ENCODE data around the gene TCF7L2. TPM values are rescaled to one million over a fixed set of nuclear protein-coding genes. Genes with fewer than 3 reads are reported as not detected.

TCF7L2 gene
- total RNA-seq, 4 donors from 2014 or later = 25.1 to 38.9 (median 26.9) TPM

DNA sequence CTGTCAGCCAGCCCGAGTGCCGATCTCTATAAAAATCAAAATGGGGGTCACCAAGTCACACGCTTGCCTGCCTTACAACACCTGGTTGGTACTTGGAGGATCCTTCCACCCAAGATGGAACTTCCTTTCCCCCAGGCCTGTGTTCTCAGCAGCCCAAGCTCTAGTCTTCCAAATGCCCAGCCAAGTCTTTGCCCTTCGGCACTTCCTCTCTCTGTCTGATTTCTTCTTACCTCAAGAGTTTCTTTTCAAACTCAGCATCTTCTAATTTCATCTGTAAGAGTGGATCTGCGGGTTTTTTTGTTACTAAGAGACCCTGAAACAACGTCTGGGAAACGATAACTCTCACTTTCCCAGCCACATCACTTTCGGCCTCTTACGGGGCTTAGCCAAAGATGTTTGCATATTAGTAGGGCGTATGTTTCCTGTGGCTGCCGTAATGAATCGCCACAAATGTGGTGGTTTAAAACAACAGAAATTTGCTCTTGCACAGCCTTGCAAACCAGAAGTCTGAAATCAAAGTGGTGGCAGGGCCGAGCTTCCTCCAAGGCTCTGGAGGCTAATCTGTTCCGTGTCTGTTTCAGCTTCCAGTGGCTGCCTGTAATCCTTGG lies 219.9 kb downstream of the TCF7L2 start:
- H3K36me3 ChIP-seq = peaks cover 0 to 10% (median 4%) of the 10 kb centered on the region in 3 donors
- TF ChIP-seq EP300 (IDR thresholded peaks at IDR 0.05) = no peak
- no peak for TF ChIP-seq POLR2A (IDR thresholded peaks at IDR 0.05)
- TF ChIP-seq, protein P1, sequence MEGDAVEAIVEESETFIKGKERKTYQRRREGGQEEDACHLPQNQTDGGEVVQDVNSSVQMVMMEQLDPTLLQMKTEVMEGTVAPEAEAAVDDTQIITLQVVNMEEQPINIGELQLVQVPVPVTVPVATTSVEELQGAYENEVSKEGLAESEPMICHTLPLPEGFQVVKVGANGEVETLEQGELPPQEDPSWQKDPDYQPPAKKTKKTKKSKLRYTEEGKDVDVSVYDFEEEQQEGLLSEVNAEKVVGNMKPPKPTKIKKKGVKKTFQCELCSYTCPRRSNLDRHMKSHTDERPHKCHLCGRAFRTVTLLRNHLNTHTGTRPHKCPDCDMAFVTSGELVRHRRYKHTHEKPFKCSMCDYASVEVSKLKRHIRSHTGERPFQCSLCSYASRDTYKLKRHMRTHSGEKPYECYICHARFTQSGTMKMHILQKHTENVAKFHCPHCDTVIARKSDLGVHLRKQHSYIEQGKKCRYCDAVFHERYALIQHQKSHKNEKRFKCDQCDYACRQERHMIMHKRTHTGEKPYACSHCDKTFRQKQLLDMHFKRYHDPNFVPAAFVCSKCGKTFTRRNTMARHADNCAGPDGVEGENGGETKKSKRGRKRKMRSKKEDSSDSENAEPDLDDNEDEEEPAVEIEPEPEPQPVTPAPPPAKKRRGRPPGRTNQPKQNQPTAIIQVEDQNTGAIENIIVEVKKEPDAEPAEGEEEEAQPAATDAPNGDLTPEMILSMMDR (IDR thresholded peaks at IDR 0.05) = no peak
- H3K4me3 ChIP-seq = no peak overlapping the region
- H3K9me3 ChIP-seq = no peaks in the 10 kb centered on the region
- DNase-seq (ENCODE audit: low spot score in 2 of 2) = no peak
- 87 to 88% methylated on average over 14 of the region's 14 CpGs for WGBS, 2 donors
- H3K27ac ChIP-seq = no peak overlapping the region
- H3K27me3 ChIP-seq = no peaks in the 10 kb centered on the region
- peaks cover 0 to 10% (median 0%) of the 10 kb centered on the region in 4 donors for H3K4me1 ChIP-seq

DNA sequence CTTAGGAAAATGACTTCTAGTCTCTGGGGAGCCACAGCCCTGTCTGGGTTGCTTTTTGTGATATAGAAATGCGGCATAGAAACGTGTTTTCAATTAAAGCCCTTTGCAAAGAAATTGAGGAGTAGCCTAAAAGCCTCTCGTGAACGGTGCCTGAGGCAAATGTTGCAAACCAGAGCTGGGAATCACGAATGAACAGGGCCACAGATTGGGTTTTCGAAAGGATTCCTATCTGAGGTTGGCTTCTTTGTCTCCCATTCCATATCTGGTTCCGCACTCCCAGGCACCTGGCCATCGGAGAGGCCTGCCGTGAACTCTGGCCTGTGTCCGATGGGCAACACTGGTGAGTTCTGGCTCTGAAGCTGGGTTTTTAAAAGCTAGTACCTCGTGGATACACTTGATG lies 221.6 kb downstream of the TCF7L2 start:
- H3K4me1 ChIP-seq = peaks cover 0 to 13% (median under 1%) of the 10 kb centered on the region in 4 donors
- no peak for TF ChIP-seq POLR2A (IDR thresholded peaks at IDR 0.05)
- no peak for TF ChIP-seq EP300 (IDR thresholded peaks at IDR 0.05)
- TF ChIP-seq, protein P1 (IDR thresholded peaks at IDR 0.05) = no peak
- H3K27me3 ChIP-seq = no peaks in the 10 kb centered on the region
- H3K4me3 ChIP-seq = no peak overlapping the region
- DNase-seq (ENCODE audit: low spot score in 2 of 2) = no peak
- no peaks in the 10 kb centered on the region for H3K36me3 ChIP-seq
- WGBS, 2 donors = 90 to 91% methylated on average over 11 of the region's 11 CpGs
- no peaks in the 10 kb centered on the region for H3K9me3 ChIP-seq
- H3K27ac ChIP-seq = no peak overlapping the region

DNA sequence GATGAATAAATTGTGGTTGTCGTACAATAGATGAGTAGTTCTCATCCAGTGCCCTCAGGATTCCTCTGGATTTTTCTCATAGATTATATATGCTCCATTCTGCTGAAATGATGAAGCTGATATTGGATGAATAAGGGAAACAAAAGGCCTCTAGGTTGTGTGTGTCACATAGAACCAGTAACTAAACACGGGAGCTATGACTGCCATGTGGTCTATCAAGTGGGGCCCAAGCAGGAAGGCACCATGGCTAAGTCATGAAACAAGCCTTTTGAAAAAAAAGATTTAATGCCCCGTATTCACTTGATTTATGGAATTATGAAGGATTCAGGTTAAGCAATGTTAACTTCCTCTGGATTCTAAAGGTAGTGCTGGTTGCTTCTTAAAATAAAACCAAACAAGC lies 225.1 kb downstream of the TCF7L2 start:
- no peaks in the 10 kb centered on the region for H3K27me3 ChIP-seq
- 86 to 87% methylated on average over 3 of the region's 3 CpGs for WGBS, 2 donors
- DNase-seq (ENCODE audit: low spot score in 2 of 2) = no peak
- peaks cover 0 to 17% (median 7%) of the 10 kb centered on the region in 4 donors for H3K4me1 ChIP-seq
- H3K4me3 ChIP-seq = no peak overlapping the region
- no peaks in the 10 kb centered on the region for H3K36me3 ChIP-seq
- no peaks in the 10 kb centered on the region for H3K9me3 ChIP-seq
- TF ChIP-seq POLR2A (IDR thresholded peaks at IDR 0.05) = no peak
- TF ChIP-seq, protein P1 (IDR thresholded peaks at IDR 0.05) = no peak
- TF ChIP-seq EP300 (IDR thresholded peaks at IDR 0.05) = no peak
- H3K27ac ChIP-seq = no peak overlapping the region

DNA sequence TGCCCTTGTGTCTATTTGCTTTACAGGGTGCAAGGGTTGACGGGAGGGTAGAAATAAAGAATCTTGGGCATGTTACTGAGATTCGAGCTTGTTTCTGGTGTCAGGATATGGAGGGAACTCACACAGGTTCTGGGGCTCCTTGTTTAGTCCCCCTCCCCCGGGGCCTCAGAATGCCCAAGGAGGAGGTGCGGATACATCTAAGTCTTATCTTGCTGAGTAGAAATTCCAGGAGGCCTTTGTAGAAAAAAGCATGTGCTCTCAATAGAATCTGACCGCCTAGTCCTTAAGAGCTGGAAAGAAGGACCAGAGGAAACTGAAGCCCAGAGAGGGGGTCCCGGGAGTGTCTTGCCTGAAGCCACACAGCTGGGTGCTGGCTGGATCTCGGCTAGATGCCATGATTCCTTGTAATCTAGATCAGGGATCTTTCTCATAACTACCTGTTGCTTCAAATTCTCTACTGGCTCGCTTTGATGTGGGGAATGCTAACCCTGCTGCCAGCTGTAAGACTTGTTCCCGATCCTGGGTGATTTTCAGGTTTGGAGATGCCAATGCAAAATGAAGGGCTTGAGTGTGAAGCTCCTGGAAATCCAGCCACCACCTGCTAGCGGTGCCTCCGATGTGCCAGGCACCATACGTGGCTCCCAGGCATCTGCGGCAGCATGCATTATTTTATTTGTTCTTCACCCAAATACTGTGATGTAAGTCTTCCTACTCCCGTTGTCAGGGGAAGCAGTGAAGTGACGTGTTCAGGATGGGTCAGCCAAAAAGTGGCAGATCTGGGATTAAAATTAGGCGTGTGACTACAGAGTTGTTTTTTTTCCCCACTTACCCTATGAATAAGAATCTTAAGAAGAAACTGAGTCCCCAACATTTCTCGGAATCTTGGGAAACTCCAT lies 226.0 kb downstream of the TCF7L2 start:
- Histone ChIP-seq H3K9me3 (no peaks in the 10 kb centered on the region), H3K36me3 (no peaks in the 10 kb centered on the region), H3K27ac (no peak overlapping the region), H3K4me3 (no peak overlapping the region), H3K27me3 (no peaks in the 10 kb centered on the region), H3K4me1 (peaks cover 0 to 17% (median 9%) of the 10 kb centered on the region in 4 donors)
- TF ChIP-seq, protein P1 (IDR thresholded peaks at IDR 0.05) = no peak
- no peak for TF ChIP-seq POLR2A (IDR thresholded peaks at IDR 0.05)
- TF ChIP-seq EP300 (IDR thresholded peaks at IDR 0.05) = no peak
- WGBS, 2 donors = 87 to 88% methylated on average over 17 of the region's 17 CpGs
- DNase-seq (ENCODE audit: low spot score in 2 of 2) = no peak

DNA sequence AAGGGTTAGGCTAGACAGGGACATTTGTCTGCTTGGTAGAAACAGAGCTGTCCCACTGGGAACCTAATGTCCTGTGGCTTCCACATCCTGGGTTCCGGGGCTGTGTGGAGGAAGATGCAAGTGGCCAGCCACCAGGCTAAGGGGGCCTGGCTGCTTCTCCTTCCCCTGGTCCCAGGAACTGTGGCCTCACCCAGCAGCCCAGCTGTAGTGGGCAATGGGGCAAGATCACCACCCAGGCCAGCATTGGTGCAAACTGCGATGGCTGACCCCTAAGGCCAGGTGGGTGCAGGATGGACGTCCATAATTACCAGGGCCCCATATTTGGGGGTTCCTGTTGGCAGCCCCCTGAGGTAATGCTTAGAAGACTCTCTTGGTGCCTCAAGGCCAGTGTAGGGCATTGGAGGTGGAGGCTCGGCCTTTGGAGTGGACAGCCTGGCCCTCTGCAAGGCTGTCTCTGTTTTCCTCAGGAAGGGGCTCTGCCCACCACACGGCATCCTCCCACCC lies 226.7 kb downstream of the TCF7L2 start:
- WGBS, 2 donors = 51 to 70% methylated on average over 5 of the region's 5 CpGs

More for the DNA sequence above, 226.7 kb downstream of the TCF7L2 start:
- Histone ChIP-seq H3K4me1 (peaks cover 0 to 17% (median 9%) of the 10 kb centered on the region in 4 donors), H3K9me3 (no peaks in the 10 kb centered on the region), H3K36me3 (no peaks in the 10 kb centered on the region), H3K4me3 (no peak overlapping the region), H3K27me3 (no peaks in the 10 kb centered on the region), H3K27ac (peak overlapping the region in 1 of 4 donors; percentile 7)
- TF ChIP-seq EP300 (IDR thresholded peaks at IDR 0.05) = no peak
- TF ChIP-seq, protein P1 (IDR thresholded peaks at IDR 0.05) = no peak
- TF ChIP-seq POLR2A (IDR thresholded peaks at IDR 0.05) = no peak
- no peak for DNase-seq (ENCODE audit: low spot score in 2 of 2)

All from tibial nerve (tissue), 4 donors.